Liver (tissue), 3 donors: ENCODE results near the gene ZNF70.

Experiments
- ATF3 ChIP-seq: IDR thresholded peaks from 2 replicates; pipeline ENCODE4 v1.6.1; 2016; ENCODE audit warnings: antibody characterized with exemption
- CTCF ChIP-seq: fragments of 150-350 bp; IDR thresholded peaks from 2 replicates; pipeline ENCODE4 v1.5.1; 2017; ENCODE audit warnings: improper control_type of control experiment, low read depth, low read length; ENCODE audit not compliant: missing input control
- EGR1 ChIP-seq, 2 donors: IDR thresholded peaks; 2 replicates each; pipeline ENCODE4 v1.6.1; 2016 to 2018; ENCODE audit warnings: antibody characterized with exemption in 2 of 2, low read depth in 2 of 2
- HNF4A ChIP-seq, 2 donors: conservative IDR thresholded peaks; 2 replicates each; pipeline ENCODE4 v1.6.1; 2016; ENCODE audit warnings: antibody characterized with exemption in 2 of 2, mild to moderate bottlenecking in 2 of 2
- MAX ChIP-seq: IDR thresholded peaks from 2 replicates; pipeline ENCODE4 v1.6.1; 2016; ENCODE audit warnings: antibody characterized with exemption
- REST ChIP-seq: IDR thresholded peaks from 2 replicates; pipeline ENCODE4 v1.6.1; 2016; ENCODE audit warnings: antibody characterized with exemption, mild to moderate bottlenecking
- RXRA ChIP-seq, 2 donors: IDR thresholded peaks; 2 replicates each; pipeline ENCODE4 v1.6.1; 2017 to 2018; ENCODE audit warnings: antibody characterized with exemption in 2 of 2, mild to moderate bottlenecking in 1 of 2
- donor health status: healthy.
- donor health status: healthy.

GRCh38 chr22:23789638-23790037 is 38.7 kb upstream of the ZNF70 start:
- no peak for TF ChIP-seq CTCF
- TF ChIP-seq HNF4A (conservative IDR thresholded peaks at IDR 0.05), result peak; percentile 21 to 31
- TF ChIP-seq EGR1 (IDR thresholded peaks at IDR 0.05; ENCODE audit: low read depth in 2 of 2), result no peak
- TF ChIP-seq ATF3, result no peak
- no peak for TF ChIP-seq RXRA (IDR thresholded peaks at IDR 0.05)
- TF ChIP-seq MAX, result no peak
- TF ChIP-seq REST, result no peak
